OCI-LY1 (cell line): ENCODE results near the gene POLA1.

ENCODE experiments used
- H2AFZ ChIP-seq: fragments of 200-600 bp; sonication (generic), shearing (Covaris generic); 2 replicates; pipeline ENCODE4 v1.6.0; 2014; ENCODE audit warnings: antibody characterized with exemption, mild to moderate bottlenecking, low read length
- H3F3A ChIP-seq: fragments of 200-600 bp; sonication (generic), shearing (Covaris generic); 2 replicates; pipeline ENCODE4 v1.6.0; 2014; ENCODE audit warnings: mild to moderate bottlenecking, antibody characterized with exemption, low read length, moderate library complexity; ENCODE audit not compliant: insufficient read depth
- H3K27ac ChIP-seq: fragments of 200-600 bp; sonication (generic); 2 replicates; pipeline ENCODE4 v1.5.1; 2014; ENCODE audit warnings: low read length, mixed run types, mild to moderate bottlenecking, low read depth; ENCODE audit not compliant: poor library complexity, severe bottlenecking
- H3K27me3 ChIP-seq: fragments of 200-600 bp; sonication (generic); 2 replicates; pipeline ENCODE4 v1.6.0; 2014; ENCODE audit warnings: antibody characterized with exemption, mild to moderate bottlenecking, low read length, moderate library complexity; ENCODE audit not compliant: insufficient read depth
- H3K36me3 ChIP-seq: fragments of 200-600 bp; sonication (generic); 2 replicates; pipeline ENCODE4 v1.6.1; 2014; ENCODE audit warnings: mild to moderate bottlenecking, antibody characterized with exemption, low read length, moderate library complexity, mixed read lengths; ENCODE audit not compliant: insufficient read depth
- H3K4me1 ChIP-seq: fragments of 200-600 bp; sonication (generic); 2 replicates; pipeline ENCODE4 v1.5.1; 2014; ENCODE audit warnings: mild to moderate bottlenecking, low read length, moderate library complexity; ENCODE audit not compliant: insufficient read depth, severe bottlenecking
- H3K4me2 ChIP-seq: fragments of 200-600 bp; sonication (generic), shearing (Covaris generic); 2 replicates; pipeline ENCODE4 v1.6.1; 2014; ENCODE audit warnings: low read length
- H3K4me3 ChIP-seq: fragments of 200-600 bp; sonication (generic); 2 replicates; pipeline ENCODE4 v1.5.1; 2014; ENCODE audit warnings: low read length, low read depth, mild to moderate bottlenecking, mixed read lengths; ENCODE audit not compliant: poor library complexity, severe bottlenecking
- H3K79me2 ChIP-seq: fragments of 200-600 bp; shearing (Covaris generic); 2 replicates; pipeline ENCODE4 v1.6.1; 2016; ENCODE audit warnings: mixed run types, low read length, mixed read lengths; ENCODE audit not compliant: insufficient read depth
- H3K9ac ChIP-seq: fragments of 200-600 bp; sonication (generic), shearing (Covaris generic); 2 replicates; pipeline ENCODE4 v1.6.1; 2014; ENCODE audit warnings: mild to moderate bottlenecking, low read length, mixed read lengths
- H3K9me2 ChIP-seq: fragments of 200-600 bp; sonication (generic), shearing (Covaris generic); 2 replicates; pipeline ENCODE4 v1.6.1; 2014; ENCODE audit warnings: low read depth, mild to moderate bottlenecking, low read length, mixed read lengths
- H3K9me3 ChIP-seq: fragments of 200-600 bp; shearing (Covaris generic); 2 replicates; pipeline ENCODE4 v1.6.1; 2014; ENCODE audit warnings: low read length, mixed read lengths
- H4K20me1 ChIP-seq: fragments of 200-600 bp; sonication (generic), shearing (Covaris generic); 2 replicates; pipeline ENCODE4 v1.6.0; 2016; ENCODE audit warnings: mild to moderate bottlenecking, low read length; ENCODE audit not compliant: insufficient read depth
- EZH2 ChIP-seq: fragments of 200-600 bp; sonication (generic), shearing (Covaris generic); IDR thresholded peaks from 2 replicates; pipeline ENCODE4 v1.8.0; 2017; ENCODE audit warnings: borderline replicate concordance, mixed run types, mild to moderate bottlenecking, antibody characterized with exemption, low read length, moderate library complexity, mixed read lengths
- TF ChIP-seq, protein P1 (sequence below): fragments of 200-600 bp; sonication (generic), shearing (Covaris generic); IDR thresholded peaks from 2 replicates; pipeline ENCODE4 v1.5.1; 2017; ENCODE audit warnings: mild to moderate bottlenecking, antibody characterized with exemption, low read length, moderate library complexity, mixed read lengths

Gene POLA1

DNA sequence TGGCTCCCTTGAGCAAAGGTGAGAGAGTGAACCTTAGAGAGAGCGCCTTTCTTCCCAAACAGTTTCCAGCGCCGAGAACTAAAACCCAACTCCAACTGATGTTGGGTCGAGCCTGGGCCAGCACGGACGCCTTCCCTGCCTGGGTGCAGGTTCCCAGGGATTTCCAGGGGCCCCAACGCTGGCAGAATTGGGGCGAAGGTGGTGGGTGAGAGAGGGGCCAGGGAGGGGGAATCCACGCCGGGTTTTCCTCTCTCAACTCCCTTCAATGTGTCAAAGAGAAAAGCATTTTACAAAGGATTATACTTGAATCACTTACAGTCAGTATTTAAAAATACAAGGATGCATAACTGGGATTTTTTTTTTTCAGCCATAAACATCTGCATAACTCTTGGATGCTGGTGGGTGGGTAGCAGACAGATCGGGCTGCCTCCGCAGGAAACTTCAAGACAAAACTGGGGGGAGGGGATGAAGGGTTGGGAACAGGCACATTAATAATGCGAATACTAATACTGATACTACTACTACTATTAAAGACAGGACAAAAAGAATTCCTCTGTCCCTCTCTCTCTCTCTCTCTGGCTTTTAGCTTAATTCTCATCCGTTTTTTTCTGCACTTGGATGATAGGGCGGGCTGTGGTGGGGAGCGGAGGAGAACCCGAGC lies 323.4 kb downstream of the POLA1 start:
- Histone ChIP-seq H3K4me3 (no peak overlapping the region), H3K27ac (no peak overlapping the region), H3K9me2 (no peaks in the 10 kb centered on the region), H3K4me2 (no peak overlapping the region), H3K79me2 (no peaks in the 10 kb centered on the region), H3K9me3 (no peaks in the 10 kb centered on the region), H3F3A (no peaks in the 10 kb centered on the region), H3K36me3 (no peaks in the 10 kb centered on the region), H3K4me1 (peaks cover 10% of the 10 kb centered on the region), H3K27me3 (no peaks in the 10 kb centered on the region; the same call in 1 of the 2 replicates), H3K9ac (no peak overlapping the region), H4K20me1 (no peaks in the 10 kb centered on the region), H2AFZ (no peak overlapping the region)
- no peak for TF ChIP-seq EZH2

DNA sequence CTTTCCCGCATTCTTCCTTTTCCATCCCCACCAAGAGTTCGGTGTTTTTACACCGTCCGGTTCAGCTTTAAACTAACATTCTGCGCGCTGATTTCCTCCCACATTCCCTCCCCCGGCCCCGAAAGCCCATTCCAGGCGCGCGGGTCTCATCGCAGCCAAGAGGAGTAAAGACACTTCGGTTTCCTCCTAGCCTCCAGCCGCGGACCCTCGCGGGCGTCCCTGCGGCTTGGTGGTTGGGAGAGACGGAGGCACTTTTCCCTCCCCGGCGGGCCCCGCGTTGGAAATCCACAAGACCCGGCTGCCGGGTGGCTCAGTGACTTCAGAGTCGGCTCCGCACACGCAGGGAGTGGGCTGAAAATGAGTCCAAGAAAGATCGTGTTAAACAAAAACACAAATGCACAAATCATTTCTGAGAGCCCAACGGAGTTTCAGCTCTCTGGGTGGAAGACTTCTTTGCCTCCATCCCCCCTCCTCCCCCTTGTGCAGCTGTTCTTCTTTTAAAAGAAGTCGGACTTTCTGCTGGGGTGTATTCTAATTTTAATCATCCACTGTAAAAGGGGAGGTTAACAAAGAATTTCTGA lies 324.0 kb downstream of the POLA1 start:
- Histone ChIP-seq H3K4me1 (peaks cover 10% of the 10 kb centered on the region), H3K27ac (no peak overlapping the region), H3K4me2 (no peak overlapping the region), H3K36me3 (no peaks in the 10 kb centered on the region), H2AFZ (no peak overlapping the region), H3K9me3 (no peaks in the 10 kb centered on the region), H3K4me3 (no peak overlapping the region), H3K27me3 (no peaks in the 10 kb centered on the region; the same call in 1 of the 2 replicates), H3K9ac (no peak overlapping the region), H4K20me1 (no peaks in the 10 kb centered on the region), H3K79me2 (no peaks in the 10 kb centered on the region), H3F3A (no peaks in the 10 kb centered on the region), H3K9me2 (no peaks in the 10 kb centered on the region)
- TF ChIP-seq, protein P1, sequence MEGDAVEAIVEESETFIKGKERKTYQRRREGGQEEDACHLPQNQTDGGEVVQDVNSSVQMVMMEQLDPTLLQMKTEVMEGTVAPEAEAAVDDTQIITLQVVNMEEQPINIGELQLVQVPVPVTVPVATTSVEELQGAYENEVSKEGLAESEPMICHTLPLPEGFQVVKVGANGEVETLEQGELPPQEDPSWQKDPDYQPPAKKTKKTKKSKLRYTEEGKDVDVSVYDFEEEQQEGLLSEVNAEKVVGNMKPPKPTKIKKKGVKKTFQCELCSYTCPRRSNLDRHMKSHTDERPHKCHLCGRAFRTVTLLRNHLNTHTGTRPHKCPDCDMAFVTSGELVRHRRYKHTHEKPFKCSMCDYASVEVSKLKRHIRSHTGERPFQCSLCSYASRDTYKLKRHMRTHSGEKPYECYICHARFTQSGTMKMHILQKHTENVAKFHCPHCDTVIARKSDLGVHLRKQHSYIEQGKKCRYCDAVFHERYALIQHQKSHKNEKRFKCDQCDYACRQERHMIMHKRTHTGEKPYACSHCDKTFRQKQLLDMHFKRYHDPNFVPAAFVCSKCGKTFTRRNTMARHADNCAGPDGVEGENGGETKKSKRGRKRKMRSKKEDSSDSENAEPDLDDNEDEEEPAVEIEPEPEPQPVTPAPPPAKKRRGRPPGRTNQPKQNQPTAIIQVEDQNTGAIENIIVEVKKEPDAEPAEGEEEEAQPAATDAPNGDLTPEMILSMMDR = no peak
- TF ChIP-seq EZH2 = no peak

DNA sequence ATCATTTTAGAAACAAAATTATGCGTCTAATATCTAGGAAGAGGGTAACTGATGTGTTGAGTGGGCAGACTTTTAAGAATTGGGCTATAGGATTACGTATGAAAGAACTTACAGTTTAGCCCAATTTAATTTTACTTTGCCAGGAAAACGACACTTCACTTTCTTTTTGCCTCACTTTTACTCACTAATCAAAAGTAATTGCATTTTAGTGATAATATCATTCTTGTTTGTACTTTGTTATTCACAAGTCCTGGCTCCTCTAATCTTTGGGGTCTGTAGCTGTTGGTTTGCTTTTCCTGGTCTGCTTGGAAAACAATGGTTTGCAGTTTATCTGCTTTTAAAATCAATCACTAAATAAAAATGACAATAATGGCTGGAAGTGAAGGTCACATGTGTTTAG lies 325.0 kb downstream of the POLA1 start:
- Histone ChIP-seq H3K4me3 (no peak overlapping the region), H3K9ac (no peak overlapping the region), H4K20me1 (no peaks in the 10 kb centered on the region), H2AFZ (no peak overlapping the region), H3K27ac (no peak overlapping the region), H3K36me3 (no peaks in the 10 kb centered on the region), H3K9me3 (no peaks in the 10 kb centered on the region), H3K27me3 (no peaks in the 10 kb centered on the region; the same call in 1 of the 2 replicates), H3K4me1 (peaks cover 10% of the 10 kb centered on the region), H3K4me2 (no peak overlapping the region), H3F3A (no peaks in the 10 kb centered on the region), H3K9me2 (no peaks in the 10 kb centered on the region), H3K79me2 (no peaks in the 10 kb centered on the region)
- TF ChIP-seq, protein P1 = no peak
- no peak for TF ChIP-seq EZH2
